CD4-positive, alpha-beta T cell treated with Interleukin-1 beta for 1 hour (primary cell): ENCODE results near the gene ANK3.

Experiments
- DNase-seq, 2 donors: peaks; one replicate each; pipeline ENCODE4 v3.0.0-alpha.2; 2020 to 2022

The ANK3 gene

GRCh38 chr10:60413306-60414012 lies 23.8 kb upstream of the ANK3 start:
- DNase-seq, result no peak

- DNase-seq, result no peak
Measured at GRCh38 chr10:60410970-60411369, 21.3 kb upstream of the ANK3 start.

GRCh38 chr10:60409202-60409601 lies 19.5 kb upstream of the ANK3 start:
- no peak for DNase-seq

GRCh38 chr10:60406182-60406581 lies 16.5 kb upstream of the ANK3 start:
- no peak for DNase-seq

GRCh38 chr10:60405172-60405571 lies 15.5 kb upstream of the ANK3 start:
- no peak for DNase-seq

- no peak for DNase-seq
Measured at GRCh38 chr10:60403168-60403873, 13.6 kb upstream of the ANK3 start.

- DNase-seq, result no peak
Measured at GRCh38 chr10:60400366-60400765, 10.7 kb upstream of the ANK3 start.

GRCh38 chr10:60399328-60399727 lies 9.7 kb upstream of the ANK3 start:
- no peak for DNase-seq

GRCh38 chr10:60397792-60398191 lies 8.1 kb upstream of the ANK3 start:
- DNase-seq, result no peak

GRCh38 chr10:60396766-60397165 lies 7.1 kb upstream of the ANK3 start:
- no peak for DNase-seq

- no peak for DNase-seq
Measured at GRCh38 chr10:60395711-60396110, 6.0 kb upstream of the ANK3 start.

- peak in 1 of 2 donors; percentile 3 for DNase-seq
Measured at GRCh38 chr10:60394446-60394845, 4.8 kb upstream of the ANK3 start.

- no peak for DNase-seq
Measured at GRCh38 chr10:60390224-60390626, 550 bp upstream of the ANK3 start.

GRCh38 chr10:60388709-60389301 lies 870 bp downstream of the ANK3 start:
- no peak for DNase-seq

- DNase-seq, result no peak
Measured at GRCh38 chr10:60388116-60388625, 1.5 kb downstream of the ANK3 start.

GRCh38 chr10:60387531-60387930 lies 2.1 kb downstream of the ANK3 start:
- DNase-seq, result no peak

- DNase-seq, result no peak
Measured at GRCh38 chr10:60385399-60385738, 4.3 kb downstream of the ANK3 start.

GRCh38 chr10:60384708-60385398 lies 4.8 kb downstream of the ANK3 start:
- DNase-seq, result no peak

GRCh38 chr10:60384011-60384410 lies 5.7 kb downstream of the ANK3 start:
- no peak for DNase-seq

- no peak for DNase-seq
Measured at GRCh38 chr10:60382946-60383681, 6.6 kb downstream of the ANK3 start.

GRCh38 chr10:60380781-60381180 lies 8.9 kb downstream of the ANK3 start:
- DNase-seq, result no peak

GRCh38 chr10:60377955-60378354 lies 11.7 kb downstream of the ANK3 start:
- DNase-seq, result no peak

GRCh38 chr10:60377042-60377352 lies 12.7 kb downstream of the ANK3 start:
- DNase-seq, result no peak
